Hepatocyte (in vitro differentiated cells): ENCODE measurements around the gene MBIP.

Experiments used
- EZH2 ChIP-seq: fragments of 200-600 bp; sonication (generic); IDR thresholded peaks from 2 replicates; pipeline ENCODE4 v1.6.1; 2016; ENCODE audit warnings: antibody characterized with exemption, mild to moderate bottlenecking, borderline replicate concordance
- TF ChIP-seq, protein P1 (sequence below): fragments of 200-600 bp; sonication (generic); IDR thresholded peaks from 2 replicates; pipeline ENCODE4 v1.5.1; 2016; ENCODE audit warnings: antibody characterized with exemption, mild to moderate bottlenecking; ENCODE audit not compliant: poor library complexity

DNA sequence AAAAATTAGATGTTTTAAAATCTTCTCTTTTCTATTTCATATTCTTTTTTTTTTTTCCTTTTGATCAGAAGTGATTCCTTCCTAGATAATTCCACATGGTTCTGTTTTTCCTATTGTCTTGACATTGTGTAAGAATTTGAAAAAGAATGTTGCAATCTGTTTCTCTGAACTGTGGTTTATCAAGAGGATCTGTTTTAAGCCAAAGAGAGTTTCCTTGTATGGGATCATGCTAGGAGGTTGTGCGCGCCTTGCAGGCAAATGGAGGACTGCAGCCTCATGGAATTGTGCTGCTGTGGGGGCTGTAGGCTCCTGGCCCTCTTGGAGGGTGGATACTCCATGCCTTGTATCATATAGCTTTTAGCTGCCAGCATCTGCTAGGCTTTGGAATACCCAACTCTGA, 43.3 kb upstream of the MBIP start:
- TF ChIP-seq, protein P1, sequence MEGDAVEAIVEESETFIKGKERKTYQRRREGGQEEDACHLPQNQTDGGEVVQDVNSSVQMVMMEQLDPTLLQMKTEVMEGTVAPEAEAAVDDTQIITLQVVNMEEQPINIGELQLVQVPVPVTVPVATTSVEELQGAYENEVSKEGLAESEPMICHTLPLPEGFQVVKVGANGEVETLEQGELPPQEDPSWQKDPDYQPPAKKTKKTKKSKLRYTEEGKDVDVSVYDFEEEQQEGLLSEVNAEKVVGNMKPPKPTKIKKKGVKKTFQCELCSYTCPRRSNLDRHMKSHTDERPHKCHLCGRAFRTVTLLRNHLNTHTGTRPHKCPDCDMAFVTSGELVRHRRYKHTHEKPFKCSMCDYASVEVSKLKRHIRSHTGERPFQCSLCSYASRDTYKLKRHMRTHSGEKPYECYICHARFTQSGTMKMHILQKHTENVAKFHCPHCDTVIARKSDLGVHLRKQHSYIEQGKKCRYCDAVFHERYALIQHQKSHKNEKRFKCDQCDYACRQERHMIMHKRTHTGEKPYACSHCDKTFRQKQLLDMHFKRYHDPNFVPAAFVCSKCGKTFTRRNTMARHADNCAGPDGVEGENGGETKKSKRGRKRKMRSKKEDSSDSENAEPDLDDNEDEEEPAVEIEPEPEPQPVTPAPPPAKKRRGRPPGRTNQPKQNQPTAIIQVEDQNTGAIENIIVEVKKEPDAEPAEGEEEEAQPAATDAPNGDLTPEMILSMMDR = no peak
- TF ChIP-seq EZH2 = no peak
